GM19455 (cell line): Measurements from ENCODE around the gene DKKL1.

ENCODE experiments used
- ATAC-seq: cut with Tn5 transposase; IDR thresholded peaks from one replicate; pipeline ENCODE4 v1.9.1; 2021; ENCODE audit not compliant: unreplicated experiment

Gene DKKL1

GRCh38 chr19:49418511-49418910 is 54.8 kb downstream of the DKKL1 start:
- no peak for ATAC-seq

- no peak for ATAC-seq
These were observed 55.5 kb downstream of the DKKL1 start for GRCh38 chr19:49419173-49419572.

- ATAC-seq = no peak
These were observed 56.5 kb downstream of the DKKL1 start for GRCh38 chr19:49420227-49420626.

GRCh38 chr19:49421039-49421877 is 57.6 kb downstream of the DKKL1 start:
- ATAC-seq = no peak

GRCh38 chr19:49421878-49422202 is 58.2 kb downstream of the DKKL1 start:
- no peak for ATAC-seq

- no peak for ATAC-seq
These were observed 58.9 kb downstream of the DKKL1 start for GRCh38 chr19:49422407-49423070.

- ATAC-seq = no peak
These were observed 59.7 kb downstream of the DKKL1 start, which contains the start of gene PTH2 for GRCh38 chr19:49423071-49423984. Gene PTH2 (minus strand): TSS chr19:49423441. CDS start chr19:49423339, 102 bp downstream.

- no peak for ATAC-seq
These were observed 60.3 kb downstream of the DKKL1 start for GRCh38 chr19:49423985-49424303.
